Aorta (tissue), 5 donors: ENCODE data around the gene UBTF. TPM values are rescaled to one million over a fixed set of nuclear protein-coding genes. Genes with fewer than 3 reads are reported as not detected.

ENCODE experiments used
- ATAC-seq: fragments of 200-7000 bp; cut with Tn5 transposase; one replicate; pipeline ENCODE4 v1.9.1; 2022; ENCODE audit warnings: moderate library complexity; ENCODE audit not compliant: low FRiP score
- DNase-seq, 2 donors: peaks; one replicate each; pipeline ENCODE4 v3.0.0-alpha.2; 2020
- H3K27ac ChIP-seq, 2 donors: one replicate each; pipeline ENCODE4 v1.5.1; 2013; ENCODE audit warnings: low read length in 2 of 2, mild to moderate bottlenecking in 2 of 2, moderate library complexity in 2 of 2, control low read depth in 1 of 2, inconsistent platforms in 1 of 2, low read depth in 1 of 2
- H3K27me3 ChIP-seq, 2 donors: one replicate each; pipeline ENCODE4 v1.6.1; 2013; ENCODE audit warnings: control low read depth in 1 of 2, low read length in 1 of 2, mild to moderate bottlenecking in 1 of 2, moderate library complexity in 1 of 2; ENCODE audit not compliant: insufficient read depth in 2 of 2, control insufficient read depth in 1 of 2
- H3K36me3 ChIP-seq, 2 donors: one replicate each; pipeline ENCODE4 v1.6.1; 2013; ENCODE audit warnings: control low read depth in 1 of 2, low read length in 1 of 2, mild to moderate bottlenecking in 1 of 2; ENCODE audit not compliant: insufficient read depth in 2 of 2, control insufficient read depth in 1 of 2
- H3K4me1 ChIP-seq, 2 donors: one replicate each; pipeline ENCODE4 v1.6.1; 2013; ENCODE audit warnings: low read length in 2 of 2, control low read depth in 1 of 2, mild to moderate bottlenecking in 1 of 2, moderate library complexity in 1 of 2; ENCODE audit not compliant: insufficient read depth in 2 of 2, control insufficient read depth in 1 of 2
- H3K4me3 ChIP-seq, 2 donors: one replicate each; pipeline ENCODE4 v1.5.1; 2013; ENCODE audit warnings: low read length in 2 of 2, control low read depth in 1 of 2, mild to moderate bottlenecking in 1 of 2
- H3K9me3 ChIP-seq: one replicate; pipeline ENCODE4 v1.6.1; 2013; ENCODE audit warnings: mild to moderate bottlenecking, low read length; ENCODE audit not compliant: control insufficient read depth
- WGBS, 2 donors: extraction: QIAGEN DNeasy Blood & Tissue Kit; methylation state at CpG; one replicate each; pipeline ENCODE4 v1.1.7; 2013; 5-methylcytosine and 5-hydroxymethylcytosine counted together
- intact Hi-C, 2 donors: fragments of 100-400 bp; cut with DNase I; formaldehyde crosslinking; loops; one replicate each; pipeline versions ENCODE4 v1.14.2 to v1.15.0; 2022
- polyA plus RNA-seq, 2 donors: library from polyadenylated mRNA; stranded (reverse); fragments of 200-250 nt; gene quantifications; one replicate each; pipeline ENCODE4 v1.2.3, GENCODE V29; 2013
- total RNA-seq, 2 donors: library from RNA; stranded (reverse); fragmentation: NEBNext Ultra II Directional; extraction: Animal tissue kit (Norgen Biotek cat#: 25700); gene quantifications; one replicate each; pipeline ENCODE4 v1.2.1, GENCODE V29; 2021
- donor health status: healthy with polysubstance abuse.
- donor health status: Bipolar disorder and iron deficiency.
- donor health status: DM: no; HTN: no; CAD: no.
- donor health status: DM: no; HTN: no; CAD: no.
- donor health status: DM: yes; HTN: yes; CAD: no.

The UBTF gene
- total and polyA plus RNA-seq, 4 donors, result 26.5 to 75.4 (median 42.5) TPM

GRCh38 chr17:44197980-44198720, 21.3 kb downstream of the UBTF start:
- Histone ChIP-seq H3K27me3 (no peaks in the 10 kb centered on the region), H3K27ac (peak overlapping the region in 1 of 2 donors; percentile 84), H3K36me3 (peaks cover 0 to 2% of the 10 kb centered on the region in 2 donors), H3K9me3 (no peaks in the 10 kb centered on the region), H3K4me3 (peak overlapping the region; percentile 92 to 99), H3K4me1 (no peaks in the 10 kb centered on the region)
- peak in 1 of 2 donors; percentile 78 for DNase-seq
- no peak for ATAC-seq
- intact Hi-C loops, result no loop called here
- WGBS, 2 donors, result 51 to 54% methylated on average over 11 of the region's 11 CpGs

DNA sequence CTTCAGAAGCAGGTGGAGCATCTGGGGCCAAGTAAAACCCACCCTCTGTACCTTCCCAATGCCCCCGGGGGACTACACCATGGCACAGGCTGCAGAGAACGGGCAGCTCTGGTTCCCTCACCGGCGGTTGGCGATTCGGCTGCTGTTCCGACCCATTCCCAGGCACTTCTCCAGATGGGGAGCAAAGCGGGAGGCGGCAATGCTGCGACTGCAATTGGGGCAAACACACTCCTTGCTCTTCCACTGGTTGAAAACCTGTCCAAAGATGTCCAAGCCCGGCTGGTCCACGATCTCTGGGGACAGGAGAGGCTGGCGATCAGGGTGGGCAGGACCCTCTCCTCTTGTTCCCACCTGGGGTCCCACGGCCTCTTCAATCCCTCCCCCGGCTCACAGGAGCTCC, 22.4 kb downstream of the UBTF start:
- intact Hi-C loops, result no loop called here
- H3K36me3 ChIP-seq, result peaks cover 0 to 2% of the 10 kb centered on the region in 2 donors
- no peaks in the 10 kb centered on the region for H3K27me3 ChIP-seq
- H3K9me3 ChIP-seq, result no peaks in the 10 kb centered on the region
- no peak overlapping the region for H3K4me3 ChIP-seq
- DNase-seq (peak in 1 of 2 donors; percentile 66), ATAC-seq (no peak)
- 83 to 90% methylated on average over 12 to 15 of the region's 15 CpGs for WGBS, 2 donors
- no peaks in the 10 kb centered on the region for H3K4me1 ChIP-seq
- no peak overlapping the region for H3K27ac ChIP-seq

- H3K27ac ChIP-seq, result no peak overlapping the region
- H3K4me1 ChIP-seq, result no peaks in the 10 kb centered on the region
- no peak for ATAC-seq
- H3K27me3 ChIP-seq, result no peaks in the 10 kb centered on the region
- H3K36me3 ChIP-seq, result peaks cover 0 to 2% of the 10 kb centered on the region in 2 donors
- no peaks in the 10 kb centered on the region for H3K9me3 ChIP-seq
- H3K4me3 ChIP-seq, result no peak overlapping the region
- intact Hi-C loops, result no loop called here
- 81 to 87% methylated on average over 14 of the region's 14 CpGs for WGBS, 2 donors
- DNase-seq, result no peak
These were observed 26.0 kb downstream of the UBTF start for GRCh38 chr17:44193326-44194084.

DNA sequence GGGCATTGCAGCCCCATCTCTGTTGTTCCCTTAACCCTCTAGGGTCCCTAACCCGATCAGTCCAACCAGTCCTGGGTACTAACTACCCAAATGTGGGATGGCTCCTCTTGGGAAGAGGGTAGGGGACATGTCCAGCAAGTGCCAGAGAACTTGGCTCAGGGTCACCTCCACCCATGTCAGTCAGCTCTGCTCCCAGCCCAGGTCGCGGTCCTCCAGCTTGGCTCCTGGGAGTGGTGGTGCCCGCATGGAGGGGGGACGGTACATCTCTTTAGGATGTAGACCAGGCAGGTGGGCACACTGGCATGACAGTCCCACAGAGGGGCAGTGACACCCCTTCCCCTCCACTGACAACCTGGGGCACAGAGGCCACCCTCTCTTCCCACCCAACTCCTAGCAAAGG, 26.7 kb downstream of the UBTF start:
- H3K27ac ChIP-seq, result no peak overlapping the region
- 78 to 86% methylated on average over 5 of the region's 5 CpGs for WGBS, 2 donors

DNA sequence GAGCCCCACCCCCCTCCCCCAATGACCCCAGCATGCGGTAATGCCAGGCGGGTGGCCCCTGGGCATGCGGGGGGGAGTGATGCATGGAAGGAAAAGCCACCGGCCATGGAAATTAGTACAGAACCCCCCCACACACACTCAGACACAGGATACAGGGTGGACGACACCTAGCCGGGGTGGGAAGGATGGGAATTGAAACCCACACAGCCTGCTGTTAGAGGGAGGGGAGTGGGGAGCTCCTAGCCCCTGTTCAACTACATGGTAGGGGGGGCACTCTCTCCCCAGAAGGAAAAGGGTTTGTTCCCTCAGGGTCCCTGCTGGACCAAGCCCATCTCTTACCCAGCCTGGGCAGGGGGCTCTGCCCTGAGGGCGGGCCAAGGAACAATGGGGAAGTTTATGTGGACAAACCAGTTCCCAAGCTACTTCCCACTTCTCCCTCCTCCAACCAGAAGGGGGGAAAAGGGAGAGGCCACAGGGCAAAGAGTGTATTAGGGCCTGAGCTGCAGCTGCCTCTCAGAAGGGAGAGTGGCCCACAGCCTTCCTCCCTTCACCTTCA, 27.5 kb downstream of the UBTF start:
- intact Hi-C loops, result no loop called here
- no peaks in the 10 kb centered on the region for H3K27me3 ChIP-seq
- DNase-seq (no peak), ATAC-seq (no peak)
- H3K27ac ChIP-seq, result no peak overlapping the region
- no peak overlapping the region for H3K4me3 ChIP-seq
- H3K36me3 ChIP-seq, result peaks cover 0 to 2% of the 10 kb centered on the region in 2 donors
- WGBS, 2 donors, result 62 to 64% methylated on average over 7 of the region's 7 CpGs
- no peaks in the 10 kb centered on the region for H3K9me3 ChIP-seq
- H3K4me1 ChIP-seq, result no peaks in the 10 kb centered on the region

More for the DNA sequence above, 26.7 kb downstream of the UBTF start:
- H3K27me3 ChIP-seq, result no peaks in the 10 kb centered on the region
- H3K4me1 ChIP-seq, result no peaks in the 10 kb centered on the region
- DNase-seq (no peak), ATAC-seq (no peak)
- H3K9me3 ChIP-seq, result no peaks in the 10 kb centered on the region
- peaks cover 0 to 2% of the 10 kb centered on the region in 2 donors for H3K36me3 ChIP-seq
- no peak overlapping the region for H3K4me3 ChIP-seq
- intact Hi-C loops, result no loop called here

DNA sequence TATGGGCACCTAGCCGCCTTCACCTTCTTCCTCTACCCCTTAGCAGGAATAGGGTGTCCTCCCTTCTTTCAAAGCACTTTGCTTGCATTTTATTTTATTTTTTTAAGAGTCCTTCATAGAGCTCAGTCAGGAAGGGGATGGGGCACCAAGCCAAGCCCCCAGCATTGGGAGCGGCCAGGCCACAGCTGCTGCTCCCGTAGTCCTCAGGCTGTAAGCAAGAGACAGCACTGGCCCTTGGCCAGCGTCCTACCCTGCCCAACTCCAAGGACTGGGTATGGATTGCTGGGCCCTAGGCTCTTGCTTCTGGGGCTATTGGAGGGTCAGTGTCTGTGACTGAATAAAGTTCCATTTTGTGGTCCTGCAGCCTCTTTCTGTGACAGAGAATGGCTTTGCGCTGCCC, 28.1 kb downstream of the UBTF start:
- ATAC-seq, result no peak
- Histone ChIP-seq H3K36me3 (peaks cover 0 to 2% of the 10 kb centered on the region in 2 donors), H3K27me3 (no peaks in the 10 kb centered on the region), H3K4me3 (no peak overlapping the region), H3K27ac (no peak overlapping the region), H3K9me3 (no peaks in the 10 kb centered on the region), H3K4me1 (no peaks in the 10 kb centered on the region)
- no peak for DNase-seq
- WGBS, 2 donors, result 57 to 63% methylated on average over 5 of the region's 5 CpGs
- intact Hi-C loops, result no loop called here

- no peak for ATAC-seq
- H3K9me3 ChIP-seq, result no peaks in the 10 kb centered on the region
- DNase-seq, result no peak
- intact Hi-C loops, result no loop called here
- no peaks in the 10 kb centered on the region for H3K4me1 ChIP-seq
- peaks cover 0 to 2% of the 10 kb centered on the region in 2 donors for H3K36me3 ChIP-seq
- no peaks in the 10 kb centered on the region for H3K27me3 ChIP-seq
- H3K27ac ChIP-seq, result no peak overlapping the region
- no peak overlapping the region for H3K4me3 ChIP-seq
- WGBS, 2 donors, result 86 to 89% methylated on average over 10 of the region's 10 CpGs
These were observed 29.0 kb downstream of the UBTF start for GRCh38 chr17:44190481-44190880.

DNA sequence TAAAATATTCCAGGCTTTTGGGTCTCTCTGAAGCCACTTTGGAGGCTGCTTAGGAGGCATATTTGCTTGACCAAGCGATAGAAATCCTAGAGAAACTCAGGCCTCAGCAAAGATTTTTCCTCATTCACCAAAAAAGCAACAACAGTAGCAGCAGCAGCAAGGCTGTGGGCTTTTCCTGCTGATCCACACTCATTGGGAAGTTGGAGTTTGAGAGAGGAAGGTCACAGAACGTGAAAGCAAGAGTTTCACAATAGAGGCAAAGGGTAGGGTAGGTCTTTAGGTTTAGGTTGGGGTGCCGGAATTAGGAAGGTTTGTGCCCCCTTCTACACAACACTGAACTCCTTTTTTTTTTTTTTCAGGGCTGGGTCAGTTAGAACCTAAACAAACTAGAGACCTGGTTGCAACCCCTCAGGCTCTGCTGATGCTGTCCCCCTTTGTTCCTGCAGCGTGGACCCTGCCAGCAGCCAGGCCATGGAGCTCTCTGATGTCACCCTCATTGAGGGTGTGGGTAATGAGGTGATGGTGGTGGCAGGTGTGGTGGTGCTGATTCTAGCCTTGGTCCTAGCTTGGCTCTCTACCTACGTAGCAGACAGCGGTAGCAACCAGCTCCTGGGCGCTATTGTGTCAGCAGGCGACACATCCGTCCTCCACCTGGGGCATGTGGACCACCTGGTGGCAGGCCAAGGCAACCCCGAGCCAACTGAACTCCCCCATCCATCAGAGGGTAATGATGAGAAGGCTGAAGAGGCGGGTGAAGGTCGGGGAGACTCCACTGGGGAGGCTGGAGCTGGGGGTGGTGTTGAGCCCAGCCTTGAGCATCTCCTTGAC, 30.7 kb downstream of the UBTF start:
- Histone ChIP-seq H3K36me3 (no peaks in the 10 kb centered on the region), H3K4me1 (no peaks in the 10 kb centered on the region), H3K4me3 (no peak overlapping the region), H3K9me3 (no peaks in the 10 kb centered on the region), H3K27me3 (no peaks in the 10 kb centered on the region), H3K27ac (no peak overlapping the region)
- ATAC-seq (no peak), DNase-seq (no peak)
- intact Hi-C loops, result no loop called here
- WGBS, 2 donors, result 79 to 81% methylated on average over 12 of the region's 12 CpGs
